GM12801 (cell line): Measurements from ENCODE around the gene ARHGEF16.

ENCODE experiments used
- CTCF ChIP-seq: IDR thresholded peaks from one replicate; pipeline ENCODE4 v1.5.1; 2011; ENCODE audit warnings: control low read depth; ENCODE audit not compliant: insufficient read length; ENCODE audit errors: extremely low read depth

ARHGEF16 gene

DNA sequence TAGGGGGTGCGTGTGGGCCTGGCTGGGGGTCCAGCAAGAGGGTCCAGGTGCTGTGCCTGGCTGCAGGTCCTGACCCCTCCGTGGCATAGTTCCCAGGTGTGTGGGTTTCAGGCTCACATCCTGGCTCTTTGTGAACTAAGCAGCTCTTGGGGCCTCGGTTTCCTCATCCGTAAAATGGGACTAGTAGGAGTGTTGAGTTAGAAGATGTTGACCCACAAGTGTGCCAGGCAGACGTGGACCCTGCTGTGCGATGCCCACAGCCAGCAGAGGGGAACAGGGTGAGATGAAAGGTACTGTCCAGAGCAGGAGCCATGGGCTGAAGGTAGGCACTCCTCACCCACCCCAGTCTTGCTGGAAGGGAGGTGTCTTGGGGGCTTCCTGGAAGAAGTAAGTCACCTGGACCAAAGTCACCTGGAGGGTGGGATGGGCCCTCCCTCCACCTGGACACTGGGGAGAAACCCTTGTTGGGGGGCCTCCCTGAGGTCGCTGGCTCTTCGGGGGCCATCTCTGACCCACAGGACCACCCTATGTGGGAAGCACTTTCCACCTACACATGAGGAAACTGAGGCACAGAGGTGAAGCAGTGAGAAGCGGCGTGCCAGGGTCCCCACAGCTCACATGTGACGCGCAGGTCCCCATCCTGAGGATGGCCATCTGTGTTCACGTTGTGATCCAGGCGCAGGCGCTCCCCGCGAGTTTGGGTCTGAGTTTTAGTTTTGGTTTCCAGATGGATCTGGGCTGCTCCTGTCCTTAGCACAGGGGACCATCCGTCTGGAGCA lies 1.4 kb downstream of the ARHGEF16 start:
- TF ChIP-seq CTCF = no peak

GRCh38 chr1:3456449-3456963 lies 2.0 kb downstream of the ARHGEF16 start:
- no peak for TF ChIP-seq CTCF

DNA sequence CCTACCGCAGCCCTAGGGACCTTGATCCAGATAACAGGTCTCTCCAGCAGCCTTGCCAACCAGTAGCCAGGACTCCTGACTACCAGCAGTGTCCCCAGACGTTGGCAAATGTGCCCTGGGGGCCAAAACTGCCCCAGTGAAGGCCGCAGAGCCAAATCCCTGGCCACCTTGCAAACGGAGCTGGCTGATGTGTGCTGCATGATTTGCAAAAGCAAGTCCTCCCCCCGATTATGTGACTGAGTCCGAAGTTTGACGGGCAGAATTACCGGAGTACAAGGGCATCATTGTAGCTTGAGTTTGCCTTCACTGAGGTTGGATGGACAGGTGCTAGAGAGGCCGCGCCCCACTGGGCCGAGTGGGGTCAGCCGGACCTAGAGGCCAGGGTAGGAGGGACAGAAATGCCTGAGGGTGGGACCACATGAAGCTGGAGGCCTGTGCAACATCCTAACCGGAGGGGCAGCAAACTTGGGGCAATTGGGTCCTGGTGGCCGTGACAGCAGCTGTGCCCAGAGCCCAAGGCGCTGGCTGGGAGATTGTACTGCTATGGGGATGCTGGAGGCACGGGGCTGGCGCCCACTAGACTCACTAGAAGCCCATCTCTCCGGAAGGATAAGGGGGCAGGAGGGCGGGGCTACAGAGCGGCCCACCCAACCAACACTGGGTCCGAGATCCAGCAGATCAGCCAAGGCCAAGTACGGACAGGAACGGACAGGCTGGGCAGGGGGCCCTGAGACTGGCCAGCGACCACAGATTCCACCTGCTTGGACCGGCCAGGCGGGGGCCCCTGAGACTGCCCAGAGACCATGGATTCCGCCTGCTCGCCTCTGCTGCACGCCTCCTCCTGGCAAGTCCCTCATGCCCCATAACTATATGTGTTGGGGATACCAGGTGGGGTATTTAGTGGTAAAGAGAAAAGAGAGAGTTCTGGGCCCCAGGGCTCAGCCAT lies 2.8 kb downstream of the ARHGEF16 start:
- no peak for TF ChIP-seq CTCF

- no peak for TF ChIP-seq CTCF
Observed at GRCh38 chr1:3457910-3458883, 3.7 kb downstream of the ARHGEF16 start.

DNA sequence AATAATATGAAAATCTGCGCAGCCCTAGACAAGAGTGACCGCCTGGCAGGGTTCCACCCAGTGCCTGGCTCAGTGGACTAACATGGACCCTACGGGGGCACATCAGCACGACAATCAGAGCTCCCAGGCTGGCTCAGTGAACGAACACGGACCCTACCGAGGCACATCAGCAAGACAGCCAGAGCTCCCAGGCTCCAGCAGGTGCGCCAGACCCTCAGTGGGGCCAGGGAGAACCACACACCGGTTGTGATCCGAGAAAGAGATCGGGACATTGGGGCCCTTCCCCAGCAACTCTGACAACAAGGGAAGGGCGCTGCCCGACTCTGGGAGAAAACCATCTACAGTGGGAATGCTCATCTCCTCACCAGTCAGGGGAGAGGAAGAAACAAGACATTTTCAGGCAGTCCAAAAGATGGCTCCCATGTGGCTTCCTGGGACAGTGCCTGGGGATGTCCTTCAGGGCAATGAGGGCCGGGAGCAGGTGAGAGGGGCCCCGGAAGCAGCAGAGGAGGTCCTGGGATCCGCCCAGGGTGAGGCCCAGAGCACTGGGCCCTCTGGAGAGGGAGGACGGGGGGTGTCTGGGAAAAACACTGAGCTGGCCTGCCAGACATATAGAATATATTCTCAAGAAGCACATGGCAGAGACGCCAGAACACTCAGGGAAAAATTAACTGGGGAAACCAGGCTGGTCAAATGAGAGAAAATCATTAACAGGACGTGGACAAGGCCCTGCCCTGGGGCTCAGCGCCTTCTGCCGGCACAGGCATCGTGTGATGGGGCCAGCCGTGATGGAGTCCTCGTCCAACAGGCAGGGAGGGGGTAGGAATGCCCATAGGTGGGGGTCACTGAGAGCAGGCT lies 4.8 kb downstream of the ARHGEF16 start:
- no peak for TF ChIP-seq CTCF

DNA sequence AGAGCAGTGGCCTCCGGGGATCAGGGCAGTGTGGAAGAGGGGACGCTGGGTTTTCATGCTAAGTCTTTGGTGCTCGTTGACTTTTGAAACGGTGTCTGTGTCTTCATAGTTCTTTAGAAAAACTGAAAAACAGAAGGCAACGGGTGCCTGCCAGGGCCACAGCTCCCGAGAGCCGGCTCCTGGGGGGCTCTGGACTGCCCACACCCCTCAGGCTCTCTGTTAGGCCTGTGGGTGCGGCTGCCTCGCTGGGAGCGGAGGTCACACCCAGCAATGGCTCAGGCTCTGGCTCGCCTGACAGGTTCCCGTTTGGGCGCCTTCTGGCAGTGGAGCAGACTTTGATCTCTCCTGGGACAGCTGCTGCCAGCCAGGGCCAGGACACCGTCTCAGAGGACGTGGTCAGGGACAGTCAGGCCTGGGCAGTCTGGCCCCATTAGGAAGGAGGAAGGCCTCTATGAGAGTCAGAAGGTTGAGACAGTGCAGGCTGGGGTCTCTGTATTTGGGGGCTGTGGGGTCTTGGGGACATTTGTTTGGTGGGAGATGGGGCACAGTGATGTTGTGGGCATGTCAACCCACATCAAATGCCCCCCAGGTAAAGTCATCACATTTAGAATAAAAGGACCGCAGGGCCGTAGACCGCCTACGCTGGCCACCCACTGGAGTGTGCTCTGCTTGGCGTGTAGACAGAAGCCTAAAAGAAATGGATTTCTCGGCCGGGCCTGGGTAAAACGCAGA lies 5.6 kb downstream of the ARHGEF16 start:
- TF ChIP-seq CTCF = no peak
